GM21723 (cell line): ENCODE results near the gene SFXN3.
"Not testable (repeated sequence)": the region's sequence is repeated elsewhere in the genome, so short reads cannot be mapped to it uniquely, and the experiment has no call there.

ENCODE experiments used
- ATAC-seq: cut with Tn5 transposase; IDR thresholded peaks from one replicate; pipeline ENCODE4 v1.9.1; 2021; ENCODE audit warnings: mild to moderate bottlenecking, moderate library complexity; ENCODE audit not compliant: unreplicated experiment

Gene SFXN3

GRCh38 chr10:101015582-101015973 lies 15.5 kb upstream of the SFXN3 start:
- no peak for ATAC-seq

- no peak for ATAC-seq
Observed at GRCh38 chr10:101016814-101017213, 14.2 kb upstream of the SFXN3 start.

- no peak for ATAC-seq
Observed at GRCh38 chr10:101018118-101018599, 12.9 kb upstream of the SFXN3 start.

- no peak for ATAC-seq
Observed at GRCh38 chr10:101018600-101019439, 12.2 kb upstream of the SFXN3 start.

- ATAC-seq: no peak
Observed at GRCh38 chr10:101019440-101019703, 11.7 kb upstream of the SFXN3 start.

- no peak for ATAC-seq
Observed at GRCh38 chr10:101020427-101021075, 10.5 kb upstream of the SFXN3 start.

- ATAC-seq: no peak
Observed at GRCh38 chr10:101021239-101021638, 9.8 kb upstream of the SFXN3 start.

- ATAC-seq: no peak
Observed at GRCh38 chr10:101021692-101022251, 9.3 kb upstream of the SFXN3 start.

- ATAC-seq: no peak
Observed at GRCh38 chr10:101022967-101023705, 7.9 kb upstream of the SFXN3 start.

- no peak for ATAC-seq
Observed at GRCh38 chr10:101027106-101027720, 3.8 kb upstream of the SFXN3 start.

- ATAC-seq: no peak
Observed at GRCh38 chr10:101028446-101029337, 2.3 kb upstream of the SFXN3 start.

- ATAC-seq: no peak
Observed at GRCh38 chr10:101029520-101030295, 1.3 kb upstream of the SFXN3 start.

GRCh38 chr10:101030496-101031127 lies 422 bp upstream of the SFXN3 start:
- ATAC-seq: no peak

GRCh38 chr10:101031796-101032636 lies 982 bp downstream of the SFXN3 start:
- peak; percentile 43 for ATAC-seq

GRCh38 chr10:101032637-101033224 lies 1.7 kb downstream of the SFXN3 start:
- peak; percentile 4 for ATAC-seq

GRCh38 chr10:101033276-101033675 lies 2.2 kb downstream of the SFXN3 start:
- ATAC-seq: no peak

GRCh38 chr10:101034404-101034803 lies 3.4 kb downstream of the SFXN3 start:
- ATAC-seq: not testable (repeated sequence)
